ENCODE measurements around the gene RERE. TPM values are rescaled to one million over a fixed set of nuclear protein-coding genes. Genes with fewer than 3 reads are reported as not detected.
"Not testable (repeated sequence)": the region's sequence is repeated elsewhere in the genome, so short reads cannot be mapped to it uniquely, and the experiment has no call there.

The RERE gene
- polyA plus RNA-seq, 4 donors = 112 to 163 (median 156) TPM

- not testable (repeated sequence) for DNase-seq (ENCODE audit: low read depth in 4 of 4, low spot score in 3 of 4)
Measured at GRCh38 chr1:8502949-8503348, 314.5 kb downstream of the RERE start.

GRCh38 chr1:8497210-8497819, 320.1 kb downstream of the RERE start:
- no peak for DNase-seq (ENCODE audit: low read depth in 4 of 4, low spot score in 3 of 4)

GRCh38 chr1:8496473-8496872, 321.0 kb downstream of the RERE start:
- no peak for DNase-seq (ENCODE audit: low read depth in 4 of 4, low spot score in 3 of 4)

GRCh38 chr1:8495928-8496401, 321.5 kb downstream of the RERE start:
- DNase-seq (ENCODE audit: low read depth in 4 of 4, low spot score in 3 of 4) = no peak

GRCh38 chr1:8494681-8495080, 322.8 kb downstream of the RERE start:
- DNase-seq (ENCODE audit: low read depth in 4 of 4, low spot score in 3 of 4) = no peak

GRCh38 chr1:8493916-8494540, 323.4 kb downstream of the RERE start:
- DNase-seq (ENCODE audit: low read depth in 4 of 4, low spot score in 3 of 4) = no peak

GRCh38 chr1:8487249-8487648, 330.2 kb downstream of the RERE start:
- no peak for DNase-seq (ENCODE audit: low read depth in 4 of 4, low spot score in 3 of 4)

GRCh38 chr1:8486047-8486446, 331.4 kb downstream of the RERE start:
- no peak for DNase-seq (ENCODE audit: low read depth in 4 of 4, low spot score in 3 of 4)

GRCh38 chr1:8483586-8483985, 333.9 kb downstream of the RERE start:
- no peak for DNase-seq (ENCODE audit: low read depth in 4 of 4, low spot score in 3 of 4)

- DNase-seq (ENCODE audit: low read depth in 4 of 4, low spot score in 3 of 4) = no peak
Measured at GRCh38 chr1:8482979-8483381, 334.5 kb downstream of the RERE start.

GRCh38 chr1:8481650-8482380, 335.6 kb downstream of the RERE start:
- DNase-seq (ENCODE audit: low read depth in 4 of 4, low spot score in 3 of 4) = no peak

GRCh38 chr1:8478566-8478965, 338.9 kb downstream of the RERE start:
- no peak for DNase-seq (ENCODE audit: low read depth in 4 of 4, low spot score in 3 of 4)

GRCh38 chr1:8477983-8478362, 339.5 kb downstream of the RERE start:
- DNase-seq (ENCODE audit: low read depth in 4 of 4, low spot score in 3 of 4) = no peak

- no peak for DNase-seq (ENCODE audit: low read depth in 4 of 4, low spot score in 3 of 4)
Measured at GRCh38 chr1:8477166-8477982, 340.1 kb downstream of the RERE start.

GRCh38 chr1:8476006-8476405, 341.4 kb downstream of the RERE start:
- DNase-seq (ENCODE audit: low read depth in 4 of 4, low spot score in 3 of 4) = no peak

- no peak for DNase-seq (ENCODE audit: low read depth in 4 of 4, low spot score in 3 of 4)
Measured at GRCh38 chr1:8474369-8474768, 343.1 kb downstream of the RERE start.

- no peak for DNase-seq (ENCODE audit: low read depth in 4 of 4, low spot score in 3 of 4)
Measured at GRCh38 chr1:8473891-8474300, 343.5 kb downstream of the RERE start.

- DNase-seq (ENCODE audit: low read depth in 4 of 4, low spot score in 3 of 4) = no peak
Measured at GRCh38 chr1:8473121-8473875, 344.1 kb downstream of the RERE start.

- no peak for DNase-seq (ENCODE audit: low read depth in 4 of 4, low spot score in 3 of 4)
Measured at GRCh38 chr1:8472668-8473067, 344.8 kb downstream of the RERE start.

GRCh38 chr1:8471451-8471850, 346.0 kb downstream of the RERE start:
- DNase-seq (ENCODE audit: low read depth in 4 of 4, low spot score in 3 of 4) = no peak

Data from left renal pelvis (tissue), 4 donors.